HepG2 (cell line): ENCODE data around the gene CACNA1I. TPM values are rescaled to one million over a fixed set of nuclear protein-coding genes. Genes with fewer than 3 reads are reported as not detected.

ENCODE experiments used
- ATAC-seq: fragments of 200-7000 bp; cut with Tn5 transposase; 3 replicates; pipeline ENCODE4 v1.9.1; 2020; ENCODE audit warnings: mild to moderate bottlenecking, moderate library complexity
- BruUV-seq: library from RNA; stranded (reverse); fragments of 400-500 nt; replicated peaks from 2 replicates; lab custom pipeline; 2021; lab: Mats Ljungman, UMichigan
- CTCF ChIA-PET: fragments of 300-600 bp; formaldehyde crosslinking; extraction: SDS; loops from one replicate; lab custom pipeline; 2021; ENCODE audit warnings: low total read pairs, inconsistent platforms, low intra/inter-chr PET ratio; lab: Yijun Ruan, JAX
- POLR2A ChIA-PET: fragments of 350-600 bp; sonication (Branson Sonifier 250); formaldehyde crosslinking; loops from one replicate; lab custom pipeline; 2020; ENCODE audit warnings: antibody characterized with exemption, inconsistent platforms; lab: Yijun Ruan, JAX
- DNase-seq: peaks from one replicate; pipeline ENCODE4 v3.0.0-alpha.2; 2015; ENCODE audit warnings: low spot score
- FAIRE-seq: peaks from 3 replicates; lab custom pipeline; 2011; peaks lifted over from hg19 to GRCh38; lab: Jason Lieb, UNC
- H2AFZ ChIP-seq: one replicate; pipeline ENCODE4 v1.6.1; 2011; ENCODE audit warnings: low read length, inconsistent platforms
- H3K27ac ChIP-seq: fragments of 300-600 bp; 3 replicates; pipeline ENCODE4 v1.8.0; 2011; ENCODE audit warnings: mixed run types, mild to moderate bottlenecking, mixed read lengths, low read length, inconsistent platforms; ENCODE audit not compliant: insufficient read depth; ENCODE audit errors: extremely low read length
- H3K27me3 ChIP-seq, 2 experiments: fragments of 200-600 bp in 1 of 2; 2 replicates in 1 of 2; 3 replicates in 1 of 2; pipeline versions ENCODE4 v1.6.0 to v1.8.0; 2011; ENCODE audit warnings: low read length in 2 of 2, mild to moderate bottlenecking in 2 of 2, moderate library complexity in 2 of 2, inconsistent platforms in 1 of 2; ENCODE audit not compliant: insufficient read depth in 2 of 2, control insufficient read depth in 1 of 2
- H3K36me3 ChIP-seq, 2 experiments: fragments of 200-600 bp in 1 of 2; replicated peaks in 1 of 2; 2 replicates in 1 of 2; 3 replicates in 1 of 2; pipeline versions ENCODE4 v1.5.1 to v1.8.0; 2011; ENCODE audit warnings: low read length in 2 of 2, inconsistent platforms in 1 of 2; ENCODE audit not compliant: insufficient read depth in 2 of 2, control insufficient read depth in 1 of 2
- H3K4me1 ChIP-seq: 2 replicates; pipeline ENCODE4 v1.5.1; 2012; ENCODE audit warnings: low read length, inconsistent platforms; ENCODE audit not compliant: insufficient read depth
- H3K4me2 ChIP-seq: 2 replicates; pipeline ENCODE4 v1.6.0; 2011; ENCODE audit warnings: low read depth, low read length, inconsistent platforms
- H3K4me3 ChIP-seq, 3 experiments: fragments of 200-600 bp in 1 of 3; sonication (generic), shearing (Covaris generic) in 1 of 3; replicated peaks in 1 of 3; 2 replicates each; pipeline ENCODE4 v1.5.1; 2011 to 2016; ENCODE audit warnings: low read length in 3 of 3, inconsistent platforms in 2 of 3, low read depth in 2 of 3, mild to moderate bottlenecking in 2 of 3, control low read depth in 1 of 3, mixed read lengths in 1 of 3; ENCODE audit not compliant: insufficient read depth in 1 of 3
- H3K79me2 ChIP-seq: one replicate; pipeline ENCODE4 v1.6.1; 2011; ENCODE audit warnings: low read length, inconsistent platforms; ENCODE audit not compliant: insufficient read depth
- H3K9ac ChIP-seq: 2 replicates; pipeline ENCODE4 v1.6.0; 2011; ENCODE audit warnings: mild to moderate bottlenecking, low read depth, low read length, inconsistent platforms; ENCODE audit not compliant: insufficient read depth
- H3K9me3 ChIP-seq: 2 replicates; pipeline ENCODE4 v1.5.1; 2012; ENCODE audit warnings: mild to moderate bottlenecking, low read length
- H4K20me1 ChIP-seq: 2 replicates; pipeline ENCODE4 v1.6.0; 2011; ENCODE audit warnings: inconsistent platforms, mild to moderate bottlenecking, low read length, moderate library complexity; ENCODE audit not compliant: insufficient read depth
- ARNT ChIP-seq: fragments of 450-650 bp; IDR thresholded peaks from 2 replicates; pipeline ENCODE4 v1.6.1; 2017
- ARNTL ChIP-seq: sonication (generic); formaldehyde crosslinking; IDR thresholded peaks from 2 replicates; pipeline ENCODE4 v1.4.0; 2020; ENCODE audit warnings: mild to moderate bottlenecking, missing genetic modification reagents
- ATAD3A ChIP-seq: sonication (generic); formaldehyde crosslinking; IDR thresholded peaks from 2 replicates; pipeline ENCODE4 v1.4.0; 2020; ENCODE audit warnings: missing genetic modification reagents
- ELF1 ChIP-seq: sonication (generic); formaldehyde crosslinking; IDR thresholded peaks from 2 replicates; pipeline ENCODE4 v1.4.0; 2020; ENCODE audit warnings: missing genetic modification reagents
- GABPB1 ChIP-seq: IDR thresholded peaks from 2 replicates; pipeline ENCODE4 v1.6.1; 2016; ENCODE audit warnings: mild to moderate bottlenecking, missing genetic modification reagents, moderate library complexity, missing compliant biosample characterization
- HHEX ChIP-seq: IDR thresholded peaks from 2 replicates; pipeline ENCODE4 v1.6.1; 2016; ENCODE audit warnings: control low read depth
- HNRNPK ChIP-seq: fragments of 200-400 bp; formaldehyde crosslinking; IDR thresholded peaks from 2 replicates; pipeline ENCODE4 v1.6.1; 2018; ENCODE audit warnings: low read length, low read depth, moderate library complexity, mild to moderate bottlenecking; ENCODE audit not compliant: poor library complexity, severe bottlenecking
- KDM4B ChIP-seq: sonication (generic); formaldehyde crosslinking; IDR thresholded peaks from 2 replicates; pipeline ENCODE4 v1.4.0; 2020; ENCODE audit warnings: missing genetic modification reagents
- POGZ ChIP-seq: sonication (generic); formaldehyde crosslinking; IDR thresholded peaks from 2 replicates; pipeline ENCODE4 v1.4.0; 2020; ENCODE audit warnings: mild to moderate bottlenecking, missing genetic modification reagents
- TBX3 ChIP-seq: fragments of 450-650 bp; IDR thresholded peaks from 2 replicates; pipeline ENCODE4 v1.6.1; 2017; ENCODE audit warnings: antibody characterized with exemption, mild to moderate bottlenecking, inconsistent platforms, borderline replicate concordance
- TMF1 ChIP-seq: sonication (generic); formaldehyde crosslinking; IDR thresholded peaks from 2 replicates; pipeline ENCODE4 v1.8.1; 2022; ENCODE audit warnings: low read depth, missing genetic modification reagents
- ZFP41 ChIP-seq: sonication (generic); formaldehyde crosslinking; IDR thresholded peaks from 2 replicates; pipeline ENCODE4 v1.4.0; 2020; ENCODE audit warnings: mild to moderate bottlenecking, missing genetic modification reagents, borderline replicate concordance
- ZNF251 ChIP-seq: sonication (generic); formaldehyde crosslinking; IDR thresholded peaks from 2 replicates; pipeline ENCODE4 v1.9.0; 2021; ENCODE audit warnings: mild to moderate bottlenecking, missing genetic modification reagents
- ZNF501 ChIP-seq: sonication (generic); formaldehyde crosslinking; IDR thresholded peaks from 2 replicates; pipeline ENCODE4 v1.5.1; 2020; ENCODE audit warnings: mild to moderate bottlenecking, moderate library complexity, missing genetic modification reagents
- ZNF619 ChIP-seq: sonication (generic); formaldehyde crosslinking; IDR thresholded peaks from 2 replicates; pipeline ENCODE4 v1.4.0; 2020; ENCODE audit warnings: mild to moderate bottlenecking, missing genetic modification reagents
- ZNF784 ChIP-seq: sonication (generic); formaldehyde crosslinking; IDR thresholded peaks from 2 replicates; pipeline ENCODE4 v1.5.1; 2020; ENCODE audit warnings: missing genetic modification reagents, mild to moderate bottlenecking, borderline replicate concordance
- WGBS: methylation state at CpG from one replicate; pipeline ENCODE4 v1.1.6; 2017; ENCODE audit warnings: low lambda C conversion rate; 5-methylcytosine and 5-hydroxymethylcytosine counted together
- in situ Hi-C: cut with HindIII; loops from 2 replicates; pipeline ENCODE4 v1.10.0; 2017; ENCODE audit warnings: low pct_unique_long_range_greater_than_20kb; ENCODE audit not compliant: extremely low pct_ligation_motif_present
- intact Hi-C: fragments of 100-400 bp; cut with micrococcal nuclease; formaldehyde crosslinking; loops from one replicate; pipeline ENCODE4 v1.10.0; 2022; ENCODE audit not compliant: unreplicated experiment
- polyA plus RNA-seq, 8 experiments: library from polyadenylated mRNA; depleted of rRNA in 3 of 8; stranded (reverse) in 7 of 8; unstranded in 1 of 8; fragments of >200 nt; fragmentation: Illumina TruSeq in 4 of 8; extraction: Trizol in 4 of 8; gene quantifications; 2 replicates each; pipeline versions ENCODE4 v1.2.1 to v1.2.3, GENCODE V29; 2011 to 2016; ENCODE audit warnings: low read depth in 4 of 8, missing spikeins in 1 of 8, mixed read lengths in 1 of 8; ENCODE audit not compliant: insufficient read depth in 1 of 8
- total RNA-seq, 5 experiments: library from RNA; depleted of rRNA; stranded (reverse); fragments of >200 nt; fragmentation: Illumina TruSeq; extraction: Trizol; gene quantifications; 2 replicates each; pipeline ENCODE4 v1.2.3, GENCODE V29; 2016; ENCODE audit warnings: low read depth in 1 of 5

Gene CACNA1I
- total and polyA plus RNA-seq, 2 of the 13 experiments (the other 11 are each of a cell fraction or from before 2014, with no cell fraction given) = not detected

GRCh38 chr22:39596601-39597000 is 26.0 kb downstream of the CACNA1I start:
- ATAC-seq (no peak), FAIRE-seq (no peak), DNase-seq (no peak)
- Histone ChIP-seq H2AFZ (no peak overlapping the region), H3K79me2 (no peaks in the 10 kb centered on the region), H3K4me2 (no peak overlapping the region), H3K9ac (no peak overlapping the region), H3K4me1 (no peaks in the 10 kb centered on the region), H3K27me3 (peaks cover 4 to 52% of the 10 kb centered on the region in 2 experiments), H4K20me1 (no peaks in the 10 kb centered on the region), H3K9me3 (no peaks in the 10 kb centered on the region), H3K36me3 (no peaks in the 10 kb centered on the region), H3K4me3 (no peak overlapping the region), H3K27ac (no peak overlapping the region)
- in situ Hi-C loops (no loop called here), intact Hi-C loops (no loop called here)
- TF ChIP-seq HHEX (CRISPR knock-in tag) (no peak), ARNTL (no peak), TBX3 (no peak), GABPB1 (CRISPR knock-in tag) (no peak), ZNF501 (no peak), ZNF251 (CRISPR knock-in tag) (no peak), KDM4B (CRISPR knock-in tag) (no peak), ZFP41 (CRISPR knock-in tag) (no peak), ZNF784 (CRISPR knock-in tag) (no peak), HNRNPK (no peak), POGZ (CRISPR knock-in tag) (no peak), TMF1 (CRISPR knock-in tag) (no peak), ZNF619 (CRISPR knock-in tag) (no peak), ATAD3A (CRISPR knock-in tag) (no peak), ARNT (no peak), ELF1 (CRISPR knock-in tag) (no peak)
- WGBS = no CpG with 5 or more reads among the region's 6 CpGs
- ChIA-PET CTCF (no interaction called here), POLR2A (no interaction called here)
- no TSS peak for BruUV-seq
